Astrocyte of the spinal cord (primary cell): ENCODE data around the gene TPD52L2.

Source experiments
- DNase-seq: peaks from one replicate; pipeline ENCODE4 v3.0.0; 2011; ENCODE audit warnings: low read depth, low spot score
- H3K4me3 ChIP-seq: 2 replicates; pipeline ENCODE4 v1.5.1; 2011; ENCODE audit warnings: low read depth, mild to moderate bottlenecking, low read length, moderate library complexity
- CTCF ChIP-seq: IDR thresholded peaks from 2 replicates; pipeline ENCODE4 v1.5.1; 2012; ENCODE audit warnings: low read depth, mild to moderate bottlenecking, low read length, inconsistent platforms
- in situ Hi-C: cut with HindIII; loops from 2 replicates; pipeline ENCODE4 v1.10.0; 2017; ENCODE audit warnings: low sequenced_read_pairs

The TPD52L2 gene

GRCh38 chr20:63825331-63826118, 39.5 kb upstream of the TPD52L2 start:
- no peak for TF ChIP-seq CTCF
- no peak overlapping the region for H3K4me3 ChIP-seq
- in situ Hi-C loops = no loop called here
- no peak for DNase-seq

GRCh38 chr20:63826753-63827152, 38.3 kb upstream of the TPD52L2 start:
- DNase-seq = no peak
- no peak for TF ChIP-seq CTCF
- in situ Hi-C loops = no loop called here
- no peak overlapping the region for H3K4me3 ChIP-seq

- in situ Hi-C loops = no loop called here
- H3K4me3 ChIP-seq = peak overlapping the region; percentile 49
- DNase-seq = no peak
- no peak for TF ChIP-seq CTCF
Observed at GRCh38 chr20:63828124-63828523, 36.9 kb upstream of the TPD52L2 start.

GRCh38 chr20:63828545-63828944, 36.5 kb upstream of the TPD52L2 start:
- DNase-seq = no peak
- in situ Hi-C loops = no loop called here
- H3K4me3 ChIP-seq = peak overlapping the region; percentile 49
- no peak for TF ChIP-seq CTCF

- in situ Hi-C loops = no loop called here
- peak overlapping the region; percentile 49 for H3K4me3 ChIP-seq
- no peak for TF ChIP-seq CTCF
- DNase-seq = no peak
Observed at GRCh38 chr20:63828951-63829350, 36.1 kb upstream of the TPD52L2 start.

GRCh38 chr20:63829603-63829944, 35.5 kb upstream of the TPD52L2 start:
- no peak for DNase-seq
- peak overlapping the region; percentile 49 for H3K4me3 ChIP-seq
- TF ChIP-seq CTCF = no peak
- in situ Hi-C loops = no loop called here
